ENCODE measurements around the gene GRID1. TPM values are rescaled to one million over a fixed set of nuclear protein-coding genes. Genes with fewer than 3 reads are reported as not detected.

The GRID1 gene
- total RNA-seq, 1 experiment from 2014 or later: 5.6 TPM

DNA sequence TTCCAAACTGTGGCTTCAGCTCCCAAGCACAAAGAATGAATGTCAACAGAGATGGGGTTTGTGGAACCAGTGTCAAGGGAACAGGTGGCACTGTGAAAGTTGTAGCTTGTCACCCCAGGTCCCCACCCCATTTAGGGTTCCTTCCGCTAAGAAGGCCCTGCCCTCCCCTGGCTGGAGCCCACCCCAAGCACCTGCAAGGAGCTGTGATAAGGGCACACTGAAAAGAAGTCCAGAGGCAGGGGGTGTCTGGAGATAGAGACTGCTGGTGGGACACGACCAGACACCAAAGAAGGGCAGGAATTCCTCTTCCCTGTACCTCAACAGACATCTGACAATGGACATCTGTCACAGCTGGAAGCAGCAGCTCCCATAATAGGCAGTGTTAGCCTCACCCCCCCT, 4.5 kb downstream of the GRID1 start:
- POLR2A ChIA-PET: no interaction called here
- no peak overlapping the region for H3K9ac ChIP-seq (ENCODE audit: low read length)
- H3K9me2 ChIP-seq (ENCODE audit: insufficient read depth): no peaks in the 10 kb centered on the region
- CTCF ChIA-PET: no interaction called here
- intact Hi-C loops (cut with micrococcal nuclease): no loop called here
- no TSS peak for BruUV-seq (replicated peaks)
- no peak for ATAC-seq
- H3K4me3 ChIP-seq (replicated peaks in 1 of 2; ENCODE audit: low read depth in 1 of 2, low read length in 2 of 2): no peak overlapping the region
- H3K27ac ChIP-seq (ENCODE audit: low read depth, low read length): no peak overlapping the region
- H3K4me1 ChIP-seq (ENCODE audit: control insufficient read depth in 1 of 2, insufficient read depth in 2 of 2, low read length in 2 of 2): peaks cover 6 to 10% of the 10 kb centered on the region in 2 experiments; a peak in 3 of 4 replicates
- H2AFZ ChIP-seq (ENCODE audit: low read depth, low read length, poor library complexity, severe bottlenecking): no peak overlapping the region
- H3K36me3 ChIP-seq (ENCODE audit: control insufficient read depth in 1 of 2, insufficient read depth in 2 of 2, low read length in 2 of 2): no peaks in the 10 kb centered on the region
- no peaks in the 10 kb centered on the region for H3K79me2 ChIP-seq (ENCODE audit: insufficient read depth, low read length)
- TF ChIP-seq SIN3A (IDR thresholded peaks at IDR 0.05; ENCODE audit: low read depth) (no peak), POLR2A (IDR thresholded peaks at IDR 0.05; ENCODE audit: borderline replicate concordance, extremely low read depth, insufficient read depth, insufficient read length) (no peak)
- TF ChIP-seq, protein P1, sequence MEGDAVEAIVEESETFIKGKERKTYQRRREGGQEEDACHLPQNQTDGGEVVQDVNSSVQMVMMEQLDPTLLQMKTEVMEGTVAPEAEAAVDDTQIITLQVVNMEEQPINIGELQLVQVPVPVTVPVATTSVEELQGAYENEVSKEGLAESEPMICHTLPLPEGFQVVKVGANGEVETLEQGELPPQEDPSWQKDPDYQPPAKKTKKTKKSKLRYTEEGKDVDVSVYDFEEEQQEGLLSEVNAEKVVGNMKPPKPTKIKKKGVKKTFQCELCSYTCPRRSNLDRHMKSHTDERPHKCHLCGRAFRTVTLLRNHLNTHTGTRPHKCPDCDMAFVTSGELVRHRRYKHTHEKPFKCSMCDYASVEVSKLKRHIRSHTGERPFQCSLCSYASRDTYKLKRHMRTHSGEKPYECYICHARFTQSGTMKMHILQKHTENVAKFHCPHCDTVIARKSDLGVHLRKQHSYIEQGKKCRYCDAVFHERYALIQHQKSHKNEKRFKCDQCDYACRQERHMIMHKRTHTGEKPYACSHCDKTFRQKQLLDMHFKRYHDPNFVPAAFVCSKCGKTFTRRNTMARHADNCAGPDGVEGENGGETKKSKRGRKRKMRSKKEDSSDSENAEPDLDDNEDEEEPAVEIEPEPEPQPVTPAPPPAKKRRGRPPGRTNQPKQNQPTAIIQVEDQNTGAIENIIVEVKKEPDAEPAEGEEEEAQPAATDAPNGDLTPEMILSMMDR (IDR thresholded peaks at IDR 0.05 in 2 of 3, conservative IDR thresholded peaks at IDR 0.05 in 1 of 3; ENCODE audit: borderline replicate concordance in 1 of 3, insufficient read depth in 1 of 3, low read depth in 2 of 3, low read length in 2 of 3): no peak
- TF ChIP-seq, protein P2, sequence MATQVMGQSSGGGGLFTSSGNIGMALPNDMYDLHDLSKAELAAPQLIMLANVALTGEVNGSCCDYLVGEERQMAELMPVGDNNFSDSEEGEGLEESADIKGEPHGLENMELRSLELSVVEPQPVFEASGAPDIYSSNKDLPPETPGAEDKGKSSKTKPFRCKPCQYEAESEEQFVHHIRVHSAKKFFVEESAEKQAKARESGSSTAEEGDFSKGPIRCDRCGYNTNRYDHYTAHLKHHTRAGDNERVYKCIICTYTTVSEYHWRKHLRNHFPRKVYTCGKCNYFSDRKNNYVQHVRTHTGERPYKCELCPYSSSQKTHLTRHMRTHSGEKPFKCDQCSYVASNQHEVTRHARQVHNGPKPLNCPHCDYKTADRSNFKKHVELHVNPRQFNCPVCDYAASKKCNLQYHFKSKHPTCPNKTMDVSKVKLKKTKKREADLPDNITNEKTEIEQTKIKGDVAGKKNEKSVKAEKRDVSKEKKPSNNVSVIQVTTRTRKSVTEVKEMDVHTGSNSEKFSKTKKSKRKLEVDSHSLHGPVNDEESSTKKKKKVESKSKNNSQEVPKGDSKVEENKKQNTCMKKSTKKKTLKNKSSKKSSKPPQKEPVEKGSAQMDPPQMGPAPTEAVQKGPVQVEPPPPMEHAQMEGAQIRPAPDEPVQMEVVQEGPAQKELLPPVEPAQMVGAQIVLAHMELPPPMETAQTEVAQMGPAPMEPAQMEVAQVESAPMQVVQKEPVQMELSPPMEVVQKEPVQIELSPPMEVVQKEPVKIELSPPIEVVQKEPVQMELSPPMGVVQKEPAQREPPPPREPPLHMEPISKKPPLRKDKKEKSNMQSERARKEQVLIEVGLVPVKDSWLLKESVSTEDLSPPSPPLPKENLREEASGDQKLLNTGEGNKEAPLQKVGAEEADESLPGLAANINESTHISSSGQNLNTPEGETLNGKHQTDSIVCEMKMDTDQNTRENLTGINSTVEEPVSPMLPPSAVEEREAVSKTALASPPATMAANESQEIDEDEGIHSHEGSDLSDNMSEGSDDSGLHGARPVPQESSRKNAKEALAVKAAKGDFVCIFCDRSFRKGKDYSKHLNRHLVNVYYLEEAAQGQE (IDR thresholded peaks at IDR 0.05; ENCODE audit: low read depth): no peak
- H3K4me2 ChIP-seq (ENCODE audit: low read length): no peak overlapping the region
- no peaks in the 10 kb centered on the region for H3K9me3 ChIP-seq (ENCODE audit: control insufficient read depth in 1 of 2, insufficient read depth in 1 of 2, low read depth in 1 of 2, low read length in 2 of 2)
- RAD21 ChIA-PET (ENCODE audit: low non-redundant PET in 1 of 2, low total read pairs in 2 of 2, uncharacterized antibody in 2 of 2, unreplicated experiment in 2 of 2): no interaction called here
- DNase-seq (ENCODE audit: low read depth, low spot score): no peak
- H3K27me3 ChIP-seq (ENCODE audit: insufficient read depth, low read length): no peaks in the 10 kb centered on the region
- H4K20me1 ChIP-seq (ENCODE audit: insufficient read depth): no peaks in the 10 kb centered on the region

Measured in HCT116 (cell line).